PC-3 (cell line): ENCODE data around the gene PTPRN2.

Experiments used
- CTCF ChIP-seq: fragments of 300-600 bp; sonication (generic); conservative IDR thresholded peaks from 2 replicates; pipeline ENCODE4 v1.5.1; 2017; ENCODE audit warnings: antibody characterized with exemption, low read depth, mild to moderate bottlenecking, low read length
- EZH2 ChIP-seq: fragments of 300-600 bp; sonication (generic); IDR thresholded peaks from one replicate; pipeline ENCODE4 v1.6.1; 2017; ENCODE audit warnings: antibody characterized with exemption, mild to moderate bottlenecking, low read length; ENCODE audit not compliant: unreplicated experiment

GRCh38 chr7:158411232-158411950 is 176.2 kb downstream of the PTPRN2 start:
- TF ChIP-seq CTCF (no peak), EZH2 (no peak)
